Fibroblast of peridontal ligament (primary cell): ENCODE data around the gene HERPUD1.
A peak's percentile ranks its signal among the peaks of the same experiment; 100 is the strongest.
"Not testable (repeated sequence)": the region's sequence is repeated elsewhere in the genome, so short reads cannot be mapped to it uniquely, and the experiment has no call there.

Experiments used
- DNase-seq: peaks from one replicate; pipeline ENCODE4 v3.0.0-alpha.2; 2010; ENCODE audit errors: extremely low read depth

The HERPUD1 gene

GRCh38 chr16:56931892-56932720 lies at the start of gene HERPUD1:
HERPUD1 (plus strand) TSS chr16:56932142; CDS start chr16:56932245, 103 bp downstream.
- DNase-seq, result peak; percentile 96

DNA sequence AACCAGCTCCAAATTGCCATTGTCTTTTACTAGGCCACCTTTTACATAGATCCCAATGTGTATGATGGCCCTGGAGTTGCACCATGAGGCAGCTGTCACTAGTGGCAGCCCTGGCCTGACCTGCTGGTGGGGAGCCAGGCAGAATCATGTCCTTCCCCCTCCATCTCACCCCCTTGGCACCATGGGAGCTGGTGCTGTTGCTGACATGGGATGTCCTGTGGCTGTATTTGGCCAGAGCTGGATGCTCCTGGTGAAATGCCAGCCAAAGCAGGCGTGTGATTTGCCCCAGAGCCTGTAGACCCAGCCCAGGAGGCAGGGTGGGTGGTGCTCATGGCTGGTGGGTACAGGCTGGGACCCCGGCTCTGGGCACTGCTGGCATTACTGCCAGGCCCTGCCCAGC lies 48.4 kb upstream of the HERPUD1 start:
- DNase-seq, result no peak

- no peak for DNase-seq
Measured at GRCh38 chr16:56884026-56884582, 47.8 kb upstream of the HERPUD1 start.

DNA sequence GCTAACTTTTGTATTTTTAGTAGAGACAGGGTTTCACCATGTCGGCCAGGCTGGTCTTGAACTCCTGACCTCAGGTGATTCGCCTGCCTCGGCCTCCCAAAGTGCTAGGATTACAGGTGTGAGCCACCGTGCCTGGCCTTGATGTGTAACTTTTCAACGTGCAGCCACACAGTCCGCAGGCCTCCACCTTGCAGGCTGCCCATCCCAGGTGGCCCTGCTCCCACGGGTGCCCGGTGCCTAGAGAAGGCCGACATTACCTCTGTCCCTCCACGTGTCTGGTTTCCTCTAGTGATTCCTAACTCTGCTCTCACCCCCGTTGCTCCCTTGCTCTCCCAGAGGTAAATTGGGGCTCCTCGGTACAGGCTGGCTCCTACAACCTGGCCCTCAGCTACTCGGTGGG lies 47.0 kb upstream of the HERPUD1 start:
- not testable (repeated sequence) for DNase-seq

DNA sequence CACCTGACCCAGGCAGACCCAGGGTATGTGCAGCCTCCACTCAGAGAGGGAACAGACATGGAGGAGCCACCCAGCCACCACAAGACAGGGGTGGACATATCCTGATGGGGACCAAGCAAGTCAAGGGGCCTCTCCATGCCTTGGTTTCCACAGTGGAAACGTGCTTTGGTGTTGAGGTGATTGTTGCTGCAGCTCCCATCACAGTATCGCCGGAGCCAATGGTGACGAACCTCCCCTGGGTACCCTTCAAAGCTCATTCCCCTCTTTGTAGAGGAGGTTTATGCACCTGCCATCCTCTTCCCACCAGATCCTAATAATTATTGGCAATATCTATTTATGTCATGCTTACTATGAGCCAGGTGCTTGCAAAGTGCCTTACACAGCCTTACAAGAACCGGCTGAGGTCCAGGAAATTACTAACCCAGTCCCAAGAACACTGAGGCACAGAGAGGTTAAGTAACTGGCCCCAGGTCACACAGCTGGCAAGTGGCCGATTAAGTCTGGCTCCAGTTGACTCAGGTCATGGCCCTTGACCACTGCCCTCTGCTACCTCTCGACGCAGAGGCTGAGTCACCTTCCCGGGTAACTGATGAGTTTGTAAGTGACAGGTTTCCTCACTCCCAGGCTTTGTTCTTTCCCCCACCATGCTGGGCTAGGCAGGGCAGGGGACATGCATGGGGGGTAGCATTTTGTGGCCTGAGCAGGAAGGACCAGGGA lies 46.3 kb upstream of the HERPUD1 start:
- no peak for DNase-seq

- DNase-seq, result no peak
Measured at GRCh38 chr16:56886296-56886695, 45.6 kb upstream of the HERPUD1 start.

DNA sequence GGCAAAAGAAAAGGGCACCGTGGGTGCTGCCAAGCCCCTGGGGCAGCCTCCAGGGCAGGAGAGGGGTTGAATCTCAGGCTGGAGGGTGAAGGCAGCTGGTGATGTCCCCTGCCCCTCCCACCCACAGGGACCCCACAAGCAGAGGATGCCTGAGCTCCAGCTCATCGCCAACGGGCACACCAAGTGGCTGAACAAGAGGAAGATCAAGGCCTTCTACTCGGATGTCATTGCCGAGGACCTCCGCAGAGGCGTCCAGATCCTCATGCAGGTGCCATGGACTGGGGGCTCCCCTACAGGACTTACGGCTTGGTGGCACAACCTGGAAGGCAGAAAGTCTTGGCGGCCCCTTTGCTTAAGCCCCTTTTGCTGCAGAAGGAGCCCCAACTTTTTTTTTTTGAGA lies 45.1 kb upstream of the HERPUD1 start:
- DNase-seq, result no peak

DNA sequence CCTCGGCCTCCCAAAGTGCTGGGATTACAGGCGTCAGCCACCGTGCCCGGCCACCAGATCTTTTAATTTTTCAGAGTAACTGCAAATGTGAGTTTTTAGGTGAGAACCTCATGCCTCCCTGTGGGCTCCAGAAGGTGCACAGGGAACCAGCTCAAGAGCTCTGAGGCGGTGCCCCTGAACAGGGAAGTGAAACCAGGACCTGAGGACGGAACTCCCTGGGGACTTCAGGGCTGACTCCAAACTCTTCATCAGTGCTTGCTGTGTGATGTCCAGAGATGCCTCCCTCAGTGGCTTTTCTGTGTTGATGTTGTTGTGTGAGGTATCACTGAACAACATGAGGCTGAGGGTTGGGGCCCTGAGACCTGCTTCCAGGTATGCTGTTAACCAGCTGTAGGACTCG lies 43.1 kb upstream of the HERPUD1 start:
- no peak for DNase-seq

GRCh38 chr16:56889206-56889605 lies 42.7 kb upstream of the HERPUD1 start:
- no peak for DNase-seq

GRCh38 chr16:56891685-56892084 lies 40.3 kb upstream of the HERPUD1 start:
- no peak for DNase-seq

- no peak for DNase-seq
Measured at GRCh38 chr16:56892705-56893104, 39.2 kb upstream of the HERPUD1 start.

- DNase-seq, result no peak
Measured at GRCh38 chr16:56894331-56894917, 37.5 kb upstream of the HERPUD1 start.

DNA sequence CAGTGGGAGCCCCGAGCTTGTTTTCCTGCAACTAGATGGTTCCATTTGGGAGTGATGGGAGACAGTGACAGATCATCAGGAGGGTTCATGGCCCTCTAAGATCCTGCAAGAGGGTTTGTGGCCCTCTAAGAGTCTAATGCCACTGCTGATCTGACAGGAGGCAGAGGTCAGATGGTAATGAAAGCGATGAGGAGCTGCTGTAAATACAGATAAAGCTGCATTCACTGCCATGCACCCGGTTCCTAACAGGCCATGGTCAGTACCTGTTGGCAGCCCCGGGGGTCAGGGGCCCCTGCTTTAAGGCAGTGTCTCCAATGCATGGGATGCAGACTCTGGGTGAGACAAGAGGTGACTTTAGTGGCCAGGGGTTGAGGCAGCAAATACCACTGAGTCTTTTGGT lies 36.1 kb upstream of the HERPUD1 start:
- DNase-seq, result no peak

DNA sequence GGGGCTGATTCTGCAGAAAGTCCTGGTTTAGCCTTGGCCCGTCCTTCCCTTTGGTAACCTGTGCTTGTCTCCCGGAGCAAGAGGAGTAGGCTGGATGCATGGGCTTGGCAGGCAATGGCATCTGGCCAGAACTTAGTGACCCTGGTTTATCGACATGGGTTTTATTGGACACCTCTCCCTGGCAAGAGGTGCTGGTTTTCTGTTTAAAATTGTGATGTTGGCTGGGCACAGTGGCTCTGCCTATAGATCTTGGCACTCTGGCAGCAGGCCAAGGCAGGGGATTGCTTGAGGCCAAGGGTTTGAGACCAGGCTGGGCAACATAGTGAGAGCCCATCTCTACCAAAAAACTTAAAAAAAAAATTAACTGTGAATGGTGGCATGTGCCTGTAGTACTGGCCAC lies 35.7 kb upstream of the HERPUD1 start:
- DNase-seq, result no peak

- DNase-seq, result no peak
Measured at GRCh38 chr16:56897026-56897799, 34.7 kb upstream of the HERPUD1 start.

GRCh38 chr16:56898847-56899246 lies 33.1 kb upstream of the HERPUD1 start:
- no peak for DNase-seq

GRCh38 chr16:56903866-56904265 lies 28.1 kb upstream of the HERPUD1 start:
- no peak for DNase-seq

GRCh38 chr16:56907401-56907800 lies 24.5 kb upstream of the HERPUD1 start:
- DNase-seq, result no peak

DNA sequence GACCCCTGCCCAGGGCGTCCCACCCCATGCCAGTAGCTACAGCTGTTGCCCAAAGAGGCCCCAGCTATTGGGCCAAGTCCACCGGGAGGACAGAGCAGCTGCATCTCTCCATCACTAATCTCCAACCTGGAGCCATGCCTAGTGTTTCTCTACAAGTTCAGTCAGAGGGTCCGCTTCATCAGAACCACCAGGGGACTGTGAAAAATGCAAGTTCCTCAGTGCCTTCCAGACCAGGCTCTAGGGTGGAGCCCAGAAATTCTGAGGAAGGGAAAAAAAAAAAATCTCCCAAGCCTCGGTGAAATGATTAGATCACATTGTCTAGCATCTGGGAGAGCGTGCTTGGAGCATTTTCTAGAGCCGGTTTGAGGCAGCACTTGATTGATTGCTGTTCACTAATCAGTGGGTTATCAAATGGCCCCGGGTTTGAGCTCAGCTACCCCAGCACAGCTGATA lies 22.4 kb upstream of the HERPUD1 start:
- DNase-seq, result no peak

- no peak for DNase-seq
Measured at GRCh38 chr16:56910112-56910511, 21.8 kb upstream of the HERPUD1 start.

DNA sequence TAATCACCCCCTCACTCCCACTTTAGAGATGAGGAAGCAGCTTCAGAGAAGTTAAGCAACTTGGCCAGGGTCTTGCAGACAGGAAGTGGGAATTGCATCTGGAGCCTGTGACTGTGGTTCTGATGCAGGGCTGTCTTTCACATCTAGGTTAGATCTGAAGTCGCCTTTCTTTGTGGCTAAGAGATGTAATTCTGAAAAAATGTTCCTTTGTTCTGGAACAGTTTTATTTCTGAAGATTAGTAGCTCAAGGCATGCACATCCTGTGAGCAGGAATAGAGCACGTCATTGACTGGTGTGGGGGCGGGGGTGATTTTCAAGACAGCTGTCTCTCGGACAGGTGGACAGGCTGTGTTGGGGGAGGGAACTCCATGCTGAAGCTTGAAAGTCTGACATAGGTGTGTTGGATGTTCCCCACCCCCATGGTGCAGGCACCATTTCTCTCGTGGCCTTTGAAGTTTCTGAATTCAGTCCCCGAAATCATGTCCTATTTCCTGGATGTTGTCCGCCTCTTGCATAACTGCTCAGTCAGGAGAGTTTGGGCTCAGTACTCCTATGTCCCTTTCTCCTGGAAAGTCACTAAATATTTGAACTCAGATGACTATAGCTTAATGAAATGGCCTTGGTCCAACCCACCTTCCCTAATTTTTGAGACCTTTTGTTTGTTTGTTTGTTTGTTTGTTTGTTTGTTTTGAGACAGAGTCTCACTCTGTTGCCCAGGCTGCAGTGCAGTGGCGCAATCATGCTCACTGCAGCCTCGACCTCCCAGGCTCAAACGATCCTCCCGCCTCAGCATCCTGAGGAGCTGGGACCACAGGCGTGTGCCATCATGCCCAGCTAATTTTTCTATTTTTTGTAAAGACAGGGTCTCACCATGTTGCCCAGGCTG lies 21.0 kb upstream of the HERPUD1 start:
- peak; percentile 56 for DNase-seq
